Measurements from ENCODE around the gene KRT28. TPM values are rescaled to one million over a fixed set of nuclear protein-coding genes. Genes with fewer than 3 reads are reported as not detected.
"Not testable (repeated sequence)": the region's sequence is repeated elsewhere in the genome, so short reads cannot be mapped to it uniquely, and the experiment has no call there.

The KRT28 gene
- total and polyA plus RNA-seq, 11 donors = not detected

DNA sequence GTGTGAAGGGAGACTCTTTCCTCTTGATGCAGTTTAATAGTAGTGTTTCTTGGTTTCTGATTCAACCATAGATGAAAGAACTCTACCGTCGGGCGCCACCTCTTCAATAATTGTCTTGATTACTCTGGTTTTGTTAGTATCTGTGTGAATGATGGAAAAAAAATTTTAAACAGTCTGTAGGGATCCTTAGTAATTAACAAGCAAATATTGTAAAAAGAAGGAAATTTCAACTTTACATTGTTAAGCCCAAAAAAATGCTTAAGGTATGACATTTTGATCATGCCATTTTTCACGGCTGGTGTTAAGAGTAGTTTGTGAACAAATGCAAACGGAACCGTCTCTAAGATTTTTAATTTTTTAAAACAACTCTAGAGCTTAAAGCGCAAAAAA is 18.6 kb upstream of the KRT28 start:
- TF ChIP-seq, protein P1, sequence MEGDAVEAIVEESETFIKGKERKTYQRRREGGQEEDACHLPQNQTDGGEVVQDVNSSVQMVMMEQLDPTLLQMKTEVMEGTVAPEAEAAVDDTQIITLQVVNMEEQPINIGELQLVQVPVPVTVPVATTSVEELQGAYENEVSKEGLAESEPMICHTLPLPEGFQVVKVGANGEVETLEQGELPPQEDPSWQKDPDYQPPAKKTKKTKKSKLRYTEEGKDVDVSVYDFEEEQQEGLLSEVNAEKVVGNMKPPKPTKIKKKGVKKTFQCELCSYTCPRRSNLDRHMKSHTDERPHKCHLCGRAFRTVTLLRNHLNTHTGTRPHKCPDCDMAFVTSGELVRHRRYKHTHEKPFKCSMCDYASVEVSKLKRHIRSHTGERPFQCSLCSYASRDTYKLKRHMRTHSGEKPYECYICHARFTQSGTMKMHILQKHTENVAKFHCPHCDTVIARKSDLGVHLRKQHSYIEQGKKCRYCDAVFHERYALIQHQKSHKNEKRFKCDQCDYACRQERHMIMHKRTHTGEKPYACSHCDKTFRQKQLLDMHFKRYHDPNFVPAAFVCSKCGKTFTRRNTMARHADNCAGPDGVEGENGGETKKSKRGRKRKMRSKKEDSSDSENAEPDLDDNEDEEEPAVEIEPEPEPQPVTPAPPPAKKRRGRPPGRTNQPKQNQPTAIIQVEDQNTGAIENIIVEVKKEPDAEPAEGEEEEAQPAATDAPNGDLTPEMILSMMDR (IDR thresholded peaks at IDR 0.05) = no peak
- no peak for TF ChIP-seq POLR2A (IDR thresholded peaks at IDR 0.05)
- peak overlapping the region; percentile 82 to 97 (median 93) for H3K27ac ChIP-seq
- ATAC-seq = no peak
- H3K9me3 ChIP-seq = no peaks in the 10 kb centered on the region
- peak overlapping the region; percentile 52 to 95 (median 66) for H3K4me3 ChIP-seq
- DNase-seq = no peak
- peaks cover 0 to 31% (median 14%) of the 10 kb centered on the region in 12 donors for H3K4me1 ChIP-seq
- WGBS, 4 donors = 14 to 29% (median 23%) methylated on average over 7 of the region's 7 CpGs
- H3K27me3 ChIP-seq = no peaks in the 10 kb centered on the region
- H3K36me3 ChIP-seq = peaks cover 0 to 20% (median 9%) of the 10 kb centered on the region in 9 donors
- intact Hi-C loops (cut with DNase I) = loop anchor here in 1 of 10 donors (10.0 kb wide), 1 partner anchor 86 kb away; no protein-coding TSS in a partner anchor

DNA sequence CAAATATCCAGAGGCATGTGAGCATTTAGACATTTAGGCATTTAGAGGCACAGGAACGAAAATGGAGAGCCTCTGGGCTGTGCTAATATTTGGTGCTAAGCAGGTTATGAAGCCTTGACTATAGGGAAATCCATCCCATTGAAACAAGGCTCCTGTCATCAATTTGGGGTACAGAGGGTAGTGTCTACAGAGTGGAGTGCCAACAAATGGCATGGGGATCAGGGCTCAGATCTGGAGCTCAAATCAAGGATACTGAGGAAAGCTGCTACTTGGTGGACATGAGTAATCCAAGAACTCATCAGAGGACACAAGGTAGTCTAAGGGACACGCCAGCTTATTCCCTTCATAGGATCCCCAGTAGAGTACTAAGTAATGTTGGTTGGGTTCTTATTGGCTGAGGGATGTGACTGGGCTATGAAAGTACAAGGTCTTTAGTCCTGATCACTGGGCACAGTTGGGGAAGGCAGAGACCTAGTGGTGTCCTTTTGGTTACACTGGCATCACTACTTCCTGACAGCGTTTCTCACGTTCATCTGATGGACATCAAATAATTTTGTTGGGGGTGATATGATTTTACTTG is 17.4 kb upstream of the KRT28 start:
- Histone ChIP-seq H3K4me3 (no peak overlapping the region), H3K27me3 (peaks cover 0 to 3% (median 0%) of the 10 kb centered on the region in 9 donors), H3K4me1 (peaks cover 0 to 31% (median 14%) of the 10 kb centered on the region in 12 donors), H3K36me3 (peaks cover 0 to 20% (median 9%) of the 10 kb centered on the region in 9 donors), H3K9me3 (no peaks in the 10 kb centered on the region), H3K27ac (no peak overlapping the region)
- DNase-seq = no peak
- WGBS, 4 donors = 96 to 100% (median 98%) methylated on average over 4 of the region's 4 CpGs
- TF ChIP-seq, protein P1 (IDR thresholded peaks at IDR 0.05) = no peak
- no peak for TF ChIP-seq POLR2A (IDR thresholded peaks at IDR 0.05)
- no peak for ATAC-seq
- intact Hi-C loops (cut with DNase I) = loop anchor here in 1 of 10 donors (10.0 kb wide), 1 partner anchor 88 kb away; no protein-coding TSS in a partner anchor

DNA sequence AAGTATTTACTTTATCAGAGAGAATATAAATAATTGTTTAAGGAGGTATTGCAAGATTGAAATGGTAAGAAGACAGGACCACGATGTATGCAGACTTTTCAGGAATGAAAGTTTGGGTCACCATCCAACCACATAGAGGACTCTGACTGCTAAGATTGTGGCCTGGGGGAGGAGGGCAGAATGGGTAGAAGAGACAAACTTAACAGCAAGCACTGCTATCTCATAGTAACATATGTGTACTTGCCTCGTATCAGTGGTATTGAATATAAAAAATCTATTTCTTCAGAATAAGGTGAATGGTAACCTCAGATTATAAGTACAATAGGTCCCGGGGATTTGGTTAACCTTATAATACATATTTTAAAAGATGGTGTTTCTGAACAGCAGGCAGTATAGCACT is 16.8 kb upstream of the KRT28 start:
- Histone ChIP-seq H3K9me3 (no peaks in the 10 kb centered on the region), H3K27ac (no peak overlapping the region), H3K36me3 (peaks cover 0 to 20% (median 9%) of the 10 kb centered on the region in 9 donors), H3K4me1 (peaks cover 0 to 31% (median 14%) of the 10 kb centered on the region in 12 donors), H3K27me3 (peaks cover 0 to 6% (median 0%) of the 10 kb centered on the region in 9 donors), H3K4me3 (no peak overlapping the region)
- intact Hi-C loops (cut with DNase I) = loop anchor here in 1 of 10 donors (10.0 kb wide), 1 partner anchor 88 kb away; no protein-coding TSS in a partner anchor
- no peak for DNase-seq
- 92 to 95% (median 93%) methylated on average over 3 of the region's 3 CpGs for WGBS, 4 donors
- no peak for TF ChIP-seq POLR2A (IDR thresholded peaks at IDR 0.05)
- TF ChIP-seq, protein P1 (IDR thresholded peaks at IDR 0.05) = no peak
- no peak for ATAC-seq

DNA sequence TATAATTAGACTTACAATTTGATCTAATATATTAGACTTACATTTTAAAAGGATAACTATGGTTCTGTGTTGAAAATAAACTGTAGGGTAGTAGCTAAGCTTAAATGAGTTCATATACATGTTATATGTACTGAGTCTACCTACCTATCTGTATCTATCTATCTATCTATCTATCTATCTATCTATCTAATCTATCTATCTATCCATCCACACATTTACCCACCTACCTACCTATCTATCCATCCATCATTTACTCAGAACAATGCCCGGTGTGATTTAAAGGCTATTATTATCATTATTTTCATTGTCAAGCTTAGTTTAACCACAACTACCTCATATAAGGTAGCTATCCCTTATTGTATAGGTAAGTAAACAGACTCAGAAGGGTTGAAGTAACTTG is 15.6 kb upstream of the KRT28 start:
- Histone ChIP-seq H3K27ac (no peak overlapping the region), H3K4me3 (no peak overlapping the region), H3K4me1 (peaks cover 3 to 26% (median 15%) of the 10 kb centered on the region in 12 donors), H3K9me3 (no peaks in the 10 kb centered on the region), H3K36me3 (peaks cover 0 to 17% (median 9%) of the 10 kb centered on the region in 9 donors), H3K27me3 (peaks cover 0 to 14% (median 0%) of the 10 kb centered on the region in 9 donors)
- intact Hi-C loops (cut with DNase I) = loop anchor here in 1 of 10 donors (10.0 kb wide), 1 partner anchor 89 kb away; no protein-coding TSS in a partner anchor
- DNase-seq = no peak
- no peak for TF ChIP-seq POLR2A (IDR thresholded peaks at IDR 0.05)
- TF ChIP-seq, protein P1 (IDR thresholded peaks at IDR 0.05) = no peak
- ATAC-seq = no peak
- 91 to 96% (median 95%) methylated on average over 1 of the region's 1 CpG for WGBS, 4 donors

DNA sequence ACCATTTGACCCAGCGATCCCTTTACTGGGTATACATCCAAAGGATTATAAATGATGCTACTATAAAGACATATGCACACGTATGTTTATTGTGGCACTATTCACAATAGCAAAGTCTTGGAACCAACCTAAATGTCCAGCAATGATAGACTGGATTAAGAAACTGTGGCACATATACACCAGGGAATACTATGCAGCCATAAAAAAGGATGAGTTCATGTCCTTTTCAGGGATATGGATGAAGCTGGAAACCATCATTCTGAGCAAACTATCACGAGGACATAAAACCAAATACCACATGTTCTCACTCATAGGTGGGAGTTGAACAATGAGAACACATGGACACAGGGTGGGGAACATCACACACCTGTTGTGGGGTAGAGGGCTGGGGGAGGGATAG is 14.9 kb upstream of the KRT28 start:
- DNase-seq, H3K9me3 ChIP-seq, ATAC-seq, H3K4me3 ChIP-seq, H3K27ac ChIP-seq: not testable (repeated sequence)
- peaks cover 0 to 26% (median 15%) of the 10 kb centered on the region in 12 donors for H3K4me1 ChIP-seq
- intact Hi-C loops (cut with DNase I) = loop anchor here in 1 of 10 donors (10.0 kb wide), 1 partner anchor 90 kb away; no protein-coding TSS in a partner anchor
- peaks cover 0 to 22% (median 0%) of the 10 kb centered on the region in 9 donors for H3K27me3 ChIP-seq
- peaks cover 0 to 17% (median 9%) of the 10 kb centered on the region in 9 donors for H3K36me3 ChIP-seq
- 77 to 90% (median 84%) methylated on average over 3 of the region's 3 CpGs for WGBS, 4 donors

Measured in heart left ventricle (tissue), 16 donors.